OCI-LY3 (cell line): ENCODE results near the gene C11orf98.

Experiments used
- CTCF ChIP-seq: fragments of 200-600, 300-600 bp; sonication (generic); IDR thresholded peaks from 2 replicates; pipeline ENCODE4 v1.5.1; 2014; ENCODE audit warnings: antibody characterized with exemption, low read length, low read depth
- EZH2phosphoT487 ChIP-seq: fragments of 200-600 bp; shearing (Covaris generic); IDR thresholded peaks from 2 replicates; pipeline ENCODE4 v1.6.1; 2018; ENCODE audit warnings: antibody characterized with exemption, mixed run types, low read depth

- TF ChIP-seq CTCF (no peak), EZH2phosphoT487 (no peak)
Observed at GRCh38 chr11:62678433-62678769, 13.4 kb upstream of the C11orf98 start.
